ENCODE measurements around the gene PCSK6. TPM values are rescaled to one million over a fixed set of nuclear protein-coding genes. Genes with fewer than 3 reads are reported as not detected.

PCSK6 gene
- total RNA-seq, 1 experiment from 2014 or later = 0.36 TPM

DNA sequence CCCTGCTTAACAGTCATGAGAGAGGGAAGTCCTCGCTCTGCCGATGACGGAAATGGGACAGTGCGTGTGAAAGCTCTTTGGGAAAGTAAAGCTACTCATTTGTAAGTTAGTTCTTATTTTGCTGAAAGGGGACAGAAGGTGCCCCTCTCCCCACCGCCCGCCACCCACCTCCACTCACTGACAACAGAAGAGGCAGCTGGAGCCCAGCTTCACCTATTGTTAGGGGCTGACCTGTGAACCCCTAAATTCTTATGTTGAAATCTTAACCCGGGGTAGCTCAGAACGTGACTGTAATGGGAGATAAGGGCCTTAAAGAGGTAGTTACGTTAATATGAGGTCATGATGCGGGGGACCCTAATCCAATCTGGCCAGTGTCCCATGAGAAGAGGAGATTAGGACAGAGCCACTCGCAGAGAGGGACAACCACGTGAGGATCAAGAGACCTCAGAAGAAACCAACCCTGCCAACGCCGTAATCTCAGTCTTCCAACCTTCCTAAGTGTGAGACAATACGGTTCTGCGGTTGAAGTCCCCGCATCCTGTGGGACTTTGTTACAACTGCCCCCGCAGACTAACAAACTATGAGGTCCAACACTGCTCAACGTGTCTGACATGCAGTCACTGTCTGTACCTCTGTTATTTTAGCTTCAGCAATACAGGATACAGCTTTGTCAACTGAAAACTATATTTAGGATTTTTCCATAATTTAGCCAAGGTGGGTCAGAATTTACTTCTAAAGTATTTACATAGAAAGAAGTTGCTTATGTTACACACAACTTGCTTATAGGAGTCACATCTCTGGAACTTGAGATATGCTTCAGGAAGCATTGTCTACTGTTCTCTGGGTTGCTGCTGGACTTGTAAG is 51.7 kb downstream of the PCSK6 start:
- no peak for DNase-seq
- Histone ChIP-seq H3K27ac (no peak overlapping the region), H3K4me3 (no peak overlapping the region), H3K9me3 (replicated peaks) (no peaks in the 10 kb centered on the region), H3K36me3 (no peaks in the 10 kb centered on the region), H3K27me3 (0 out of 2 replicates have a peak, but pooled peaks cover 3% of the 10 kb centered on the region), H3K4me1 (peaks cover 8% of the 10 kb centered on the region; the same call in 1 of the 2 replicates)

DNA sequence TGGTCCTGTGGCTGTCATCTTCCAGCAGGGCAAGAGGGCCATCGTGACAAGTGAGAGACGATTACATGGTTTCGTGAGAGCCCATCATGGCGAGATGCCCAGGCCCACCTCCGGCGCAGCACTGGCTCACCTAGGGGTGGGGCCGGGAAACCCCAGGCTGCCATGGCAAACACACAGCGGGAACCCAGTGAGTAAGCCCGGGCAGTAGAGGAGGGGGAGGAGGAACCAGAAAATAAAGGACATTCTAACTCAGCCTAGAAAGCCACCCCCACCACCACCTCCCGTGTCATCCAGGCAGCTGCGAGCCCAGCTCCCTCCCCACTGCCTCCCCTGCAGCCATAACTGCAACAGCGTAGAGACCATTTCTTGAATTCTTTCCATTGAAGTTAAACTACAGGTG is 52.3 kb downstream of the PCSK6 start:
- 0 out of 2 replicates have a peak, but pooled peaks cover 3% of the 10 kb centered on the region for H3K27me3 ChIP-seq
- no peaks in the 10 kb centered on the region for H3K9me3 ChIP-seq (replicated peaks)
- no peak overlapping the region for H3K27ac ChIP-seq
- peaks cover 8% of the 10 kb centered on the region; the same call in 1 of the 2 replicates for H3K4me1 ChIP-seq
- no peaks in the 10 kb centered on the region for H3K36me3 ChIP-seq
- H3K4me3 ChIP-seq = no peak overlapping the region
- no peak for DNase-seq

DNA sequence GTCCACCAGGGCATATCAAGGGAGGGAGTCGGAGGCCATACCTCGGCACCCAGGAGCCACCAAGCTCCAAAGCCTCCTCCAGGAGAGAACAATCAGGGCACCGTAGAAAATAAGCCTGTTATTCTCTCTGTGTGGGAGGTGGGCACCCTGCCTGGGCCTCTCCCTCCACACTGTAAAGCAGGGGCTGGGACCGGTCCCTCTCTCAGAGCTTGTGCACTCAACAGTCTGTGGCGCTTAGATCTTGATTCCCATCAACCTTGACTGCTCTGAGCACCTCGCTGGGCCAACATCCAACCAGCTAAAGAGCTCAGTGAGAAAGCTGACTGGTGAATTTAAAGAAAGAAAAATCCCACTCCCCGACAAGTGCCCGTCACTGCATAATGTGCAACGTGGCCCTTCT is 53.0 kb downstream of the PCSK6 start:
- H3K27me3 ChIP-seq = 0 out of 2 replicates have a peak, but pooled peaks cover 3% of the 10 kb centered on the region
- H3K27ac ChIP-seq = no peak overlapping the region
- DNase-seq = no peak

DNA sequence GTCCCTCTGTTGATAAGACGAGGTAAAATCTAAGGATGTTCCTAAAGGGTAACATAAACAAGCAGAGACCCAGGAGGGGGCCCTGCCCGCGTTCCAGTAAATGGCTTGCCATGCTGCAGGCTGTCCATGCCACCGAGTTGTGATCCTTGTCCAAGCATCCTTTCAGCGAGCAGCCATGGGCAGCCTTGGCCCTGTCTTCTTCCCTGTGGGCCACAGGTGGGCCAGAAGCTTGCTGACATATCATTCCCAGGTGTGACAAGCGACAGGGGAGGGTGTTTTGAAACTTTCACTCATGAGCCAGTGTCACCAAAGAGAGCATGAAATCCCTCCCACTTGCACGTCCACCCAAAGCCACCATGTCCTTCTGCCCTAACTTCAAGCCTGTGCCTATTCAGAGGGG is 53.7 kb downstream of the PCSK6 start:
- H3K4me3 ChIP-seq = no peak overlapping the region
- peaks cover 8% of the 10 kb centered on the region; the same call in 1 of the 2 replicates for H3K4me1 ChIP-seq
- H3K36me3 ChIP-seq = no peaks in the 10 kb centered on the region
- H3K9me3 ChIP-seq (replicated peaks) = no peaks in the 10 kb centered on the region
- no peak for DNase-seq
- no peak overlapping the region for H3K27ac ChIP-seq
- H3K27me3 ChIP-seq = 0 out of 2 replicates have a peak, but pooled peaks cover 3% of the 10 kb centered on the region

More for the DNA sequence above, 53.0 kb downstream of the PCSK6 start:
- Histone ChIP-seq H3K4me1 (peaks cover 8% of the 10 kb centered on the region; the same call in 1 of the 2 replicates), H3K9me3 (replicated peaks) (no peaks in the 10 kb centered on the region), H3K36me3 (no peaks in the 10 kb centered on the region), H3K4me3 (no peak overlapping the region)

DNA sequence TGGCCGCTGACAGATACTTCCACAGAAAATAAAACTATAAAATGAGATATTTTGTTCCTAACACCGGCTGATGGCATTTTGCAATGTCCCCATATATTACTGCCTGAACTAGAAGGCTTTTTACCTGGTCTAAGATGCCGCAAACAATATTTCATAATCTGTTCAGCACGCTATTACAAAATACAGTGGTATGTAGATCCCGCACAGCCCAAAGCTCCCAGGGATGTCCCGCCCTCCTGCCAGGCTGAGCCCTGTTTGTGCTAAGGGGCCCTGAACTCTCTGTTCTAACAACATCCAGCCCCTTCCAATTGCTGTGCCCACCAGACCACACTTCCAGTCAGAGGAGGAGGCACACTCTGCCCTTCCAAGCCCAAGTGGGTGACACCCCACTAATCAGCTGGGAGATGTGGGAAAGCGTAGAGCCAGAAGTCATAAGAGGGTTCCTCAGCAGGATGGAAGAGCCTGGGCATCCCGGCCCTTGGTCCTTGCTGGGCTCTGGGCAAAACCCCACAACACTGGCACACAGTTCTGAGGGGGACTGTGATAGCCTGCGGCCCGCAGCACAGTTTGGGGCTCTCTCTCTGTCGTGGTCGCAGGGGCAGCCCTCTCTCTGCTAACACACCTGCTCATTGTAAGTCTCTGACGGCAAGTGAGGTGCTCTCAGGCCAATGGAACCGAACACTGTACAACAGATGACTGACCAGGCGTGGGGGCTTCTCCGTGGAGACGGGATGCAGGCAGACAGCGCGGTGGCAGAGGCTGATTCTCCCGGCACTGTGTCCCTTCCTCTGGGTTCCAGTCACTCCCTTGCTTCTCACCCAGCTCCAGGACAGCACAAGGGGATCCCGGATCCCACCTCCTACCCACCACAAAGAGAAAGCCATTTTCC is 55.2 kb downstream of the PCSK6 start:
- Histone ChIP-seq H3K9me3 (replicated peaks) (no peaks in the 10 kb centered on the region), H3K27me3 (0 out of 2 replicates have a peak, but pooled peaks cover 3% of the 10 kb centered on the region), H3K36me3 (no peaks in the 10 kb centered on the region), H3K4me3 (no peak overlapping the region), H3K27ac (no peak overlapping the region), H3K4me1 (no peaks in the 10 kb centered on the region)
- DNase-seq = no peak

DNA sequence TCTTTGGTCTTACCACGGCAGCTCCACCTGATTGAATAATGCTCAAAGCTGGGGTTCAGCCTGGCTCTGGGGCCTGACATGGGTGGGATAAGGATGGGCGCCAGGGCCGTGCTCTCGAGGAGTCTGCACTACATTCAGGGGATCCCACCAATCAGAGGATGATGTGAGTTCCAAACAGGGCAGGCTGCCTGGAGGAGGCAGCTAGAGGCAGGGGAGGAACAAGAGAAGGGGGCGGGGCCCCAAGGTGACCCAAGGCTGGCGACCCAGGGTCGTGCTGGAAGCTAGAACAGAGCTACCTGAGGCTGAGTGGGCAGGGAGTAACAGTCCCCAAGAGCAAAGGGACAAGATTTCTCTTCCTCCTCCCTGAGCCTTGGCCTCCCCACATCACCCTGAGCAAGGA is 56.1 kb downstream of the PCSK6 start:
- Histone ChIP-seq H3K27ac (no peak overlapping the region), H3K27me3 (0 out of 2 replicates have a peak, but pooled peaks cover 3% of the 10 kb centered on the region), H3K4me1 (no peaks in the 10 kb centered on the region), H3K9me3 (replicated peaks) (no peaks in the 10 kb centered on the region), H3K4me3 (no peak overlapping the region), H3K36me3 (no peaks in the 10 kb centered on the region)
- DNase-seq = no peak

DNA sequence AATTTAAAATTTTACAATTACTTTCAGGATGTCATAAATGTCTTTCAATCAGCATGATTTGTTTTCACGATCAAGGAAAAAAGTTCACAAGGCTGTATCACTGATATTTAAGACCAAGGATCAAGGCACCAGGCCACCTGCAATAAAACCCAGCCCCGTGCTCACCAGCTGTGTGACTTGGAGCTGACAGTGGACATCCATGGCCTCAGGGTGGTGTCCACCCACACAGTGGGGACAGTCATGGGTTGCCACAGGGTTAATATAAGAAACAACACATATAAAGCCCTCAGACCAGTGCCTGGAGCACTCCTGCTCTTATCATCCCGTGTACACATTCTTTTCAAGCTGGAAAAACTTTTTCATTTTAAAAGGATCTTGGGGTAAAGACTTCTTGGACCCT is 56.5 kb downstream of the PCSK6 start:
- Histone ChIP-seq H3K27me3 (0 out of 2 replicates have a peak, but pooled peaks cover 3% of the 10 kb centered on the region), H3K36me3 (no peaks in the 10 kb centered on the region), H3K9me3 (replicated peaks) (no peaks in the 10 kb centered on the region), H3K4me1 (no peaks in the 10 kb centered on the region), H3K4me3 (no peak overlapping the region), H3K27ac (no peak overlapping the region)
- DNase-seq = no peak

DNA sequence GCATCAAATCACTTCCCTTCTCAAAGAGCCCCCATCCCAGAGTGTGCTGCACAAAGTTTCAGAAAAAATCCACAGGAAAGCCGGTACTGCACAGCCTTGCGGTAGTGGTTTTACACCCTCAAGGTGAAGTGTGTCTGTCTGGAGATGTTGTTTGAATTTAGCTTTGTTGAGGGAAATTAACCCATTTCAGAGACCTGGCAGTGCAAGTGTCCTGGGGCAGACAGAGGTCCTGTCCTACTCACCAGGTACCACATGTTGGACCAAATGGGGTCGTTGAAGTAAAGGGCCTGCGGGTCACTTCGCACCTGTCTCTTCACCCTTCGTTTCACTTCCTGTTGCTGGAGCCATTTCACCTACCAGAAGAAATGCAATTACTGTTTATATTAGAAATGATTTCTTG is 57.8 kb downstream of the PCSK6 start:
- no peak overlapping the region for H3K4me3 ChIP-seq
- H3K27ac ChIP-seq = no peak overlapping the region
- H3K36me3 ChIP-seq = no peaks in the 10 kb centered on the region
- no peaks in the 10 kb centered on the region for H3K4me1 ChIP-seq
- 0 out of 2 replicates have a peak, but pooled peaks cover 3% of the 10 kb centered on the region for H3K27me3 ChIP-seq
- H3K9me3 ChIP-seq (replicated peaks) = no peaks in the 10 kb centered on the region
- no peak for DNase-seq

DNA sequence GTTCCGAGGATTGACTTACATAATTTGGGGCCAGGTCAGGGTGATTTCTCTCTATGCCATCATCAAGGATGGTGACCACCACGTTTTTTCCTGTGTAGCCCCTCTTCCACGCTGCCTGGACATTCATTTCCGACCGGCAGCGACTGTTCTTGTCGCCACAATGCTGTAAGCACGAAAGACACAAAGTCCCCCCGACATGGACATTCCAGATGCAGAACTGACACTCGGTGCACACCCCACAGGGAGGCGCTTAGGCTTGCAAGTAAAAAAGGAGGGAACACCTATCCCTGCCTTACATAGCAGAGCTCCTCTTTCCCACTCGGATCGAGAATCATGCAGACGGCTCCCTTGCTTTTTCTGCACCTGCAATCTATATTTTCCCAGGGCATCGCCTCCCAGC is 58.2 kb downstream of the PCSK6 start:
- Histone ChIP-seq H3K36me3 (no peaks in the 10 kb centered on the region), H3K4me1 (no peaks in the 10 kb centered on the region), H3K27me3 (0 out of 2 replicates have a peak, but pooled peaks cover 3% of the 10 kb centered on the region), H3K9me3 (replicated peaks) (no peaks in the 10 kb centered on the region), H3K27ac (no peak overlapping the region), H3K4me3 (no peak overlapping the region)
- DNase-seq = no peak

DNA sequence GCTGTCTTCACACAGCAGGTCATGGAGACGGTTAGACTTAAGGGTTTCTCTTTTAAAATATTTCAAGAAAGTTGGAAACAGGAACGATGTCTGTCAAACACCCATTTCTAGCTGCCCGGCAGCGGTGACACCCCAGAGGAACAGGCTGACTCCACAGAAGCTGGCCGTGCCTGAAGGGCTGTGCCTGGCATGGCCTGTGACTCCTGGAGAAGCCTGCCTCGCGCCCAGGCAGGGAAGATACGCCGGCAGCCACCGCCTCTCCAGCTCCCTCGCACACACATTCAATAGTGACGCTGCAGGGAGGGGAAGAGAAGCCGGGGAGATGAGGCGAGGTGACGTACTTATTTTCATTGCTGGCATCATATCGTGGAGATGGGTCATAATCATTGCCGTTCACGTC is 59.9 kb downstream of the PCSK6 start:
- Histone ChIP-seq H3K4me1 (no peaks in the 10 kb centered on the region), H3K9me3 (replicated peaks) (no peaks in the 10 kb centered on the region), H3K4me3 (no peak overlapping the region), H3K27me3 (0 out of 2 replicates have a peak, but pooled peaks cover 3% of the 10 kb centered on the region), H3K36me3 (no peaks in the 10 kb centered on the region), H3K27ac (no peak overlapping the region)
- DNase-seq = no peak

DNA sequence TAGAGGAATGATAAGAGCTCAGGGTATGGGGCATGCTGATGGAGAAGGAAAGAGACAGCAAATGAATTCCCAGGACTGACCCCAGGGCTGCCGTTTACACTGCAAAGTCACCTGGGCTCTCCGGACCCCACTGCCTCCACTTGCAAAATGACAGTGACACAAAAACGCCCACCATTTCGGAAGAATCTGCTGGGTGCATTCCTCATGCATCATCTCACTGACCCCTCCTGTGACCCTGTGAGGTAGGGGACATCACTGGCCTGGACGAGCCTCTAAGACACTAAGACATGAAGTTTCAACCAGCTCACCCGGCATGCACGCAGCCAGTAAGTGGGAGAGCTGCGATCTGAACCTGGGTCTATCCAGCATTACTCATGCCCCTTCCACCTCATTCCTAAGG is 60.3 kb downstream of the PCSK6 start:
- Histone ChIP-seq H3K27me3 (0 out of 2 replicates have a peak, but pooled peaks cover 3% of the 10 kb centered on the region), H3K27ac (no peak overlapping the region), H3K4me1 (no peaks in the 10 kb centered on the region), H3K36me3 (no peaks in the 10 kb centered on the region), H3K9me3 (replicated peaks) (no peaks in the 10 kb centered on the region), H3K4me3 (no peak overlapping the region)
- no peak for DNase-seq

DNA sequence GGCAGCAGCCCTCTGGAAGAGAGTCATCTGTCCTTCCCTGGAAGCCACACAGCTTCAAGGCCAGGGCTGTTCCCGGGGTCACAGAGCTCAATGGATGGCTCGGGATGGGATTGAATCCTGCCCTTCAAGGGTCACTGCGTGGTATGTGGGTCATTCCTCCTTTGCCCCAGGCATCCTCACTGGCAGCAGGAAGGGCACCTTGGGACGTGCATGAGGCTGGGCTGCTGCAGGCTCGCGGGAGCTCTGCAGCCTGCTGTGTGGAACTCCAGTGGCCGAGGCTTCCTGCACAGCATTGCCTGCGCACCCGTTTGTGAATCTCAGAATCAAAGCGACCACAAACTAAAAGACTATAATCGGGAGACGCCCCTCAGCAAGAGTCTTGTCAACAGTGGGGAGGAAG is 60.7 kb downstream of the PCSK6 start:
- Histone ChIP-seq H3K9me3 (replicated peaks) (no peaks in the 10 kb centered on the region), H3K27ac (no peak overlapping the region), H3K4me1 (no peaks in the 10 kb centered on the region), H3K4me3 (no peak overlapping the region), H3K36me3 (no peaks in the 10 kb centered on the region), H3K27me3 (no peaks in the 10 kb centered on the region)
- no peak for DNase-seq

DNA sequence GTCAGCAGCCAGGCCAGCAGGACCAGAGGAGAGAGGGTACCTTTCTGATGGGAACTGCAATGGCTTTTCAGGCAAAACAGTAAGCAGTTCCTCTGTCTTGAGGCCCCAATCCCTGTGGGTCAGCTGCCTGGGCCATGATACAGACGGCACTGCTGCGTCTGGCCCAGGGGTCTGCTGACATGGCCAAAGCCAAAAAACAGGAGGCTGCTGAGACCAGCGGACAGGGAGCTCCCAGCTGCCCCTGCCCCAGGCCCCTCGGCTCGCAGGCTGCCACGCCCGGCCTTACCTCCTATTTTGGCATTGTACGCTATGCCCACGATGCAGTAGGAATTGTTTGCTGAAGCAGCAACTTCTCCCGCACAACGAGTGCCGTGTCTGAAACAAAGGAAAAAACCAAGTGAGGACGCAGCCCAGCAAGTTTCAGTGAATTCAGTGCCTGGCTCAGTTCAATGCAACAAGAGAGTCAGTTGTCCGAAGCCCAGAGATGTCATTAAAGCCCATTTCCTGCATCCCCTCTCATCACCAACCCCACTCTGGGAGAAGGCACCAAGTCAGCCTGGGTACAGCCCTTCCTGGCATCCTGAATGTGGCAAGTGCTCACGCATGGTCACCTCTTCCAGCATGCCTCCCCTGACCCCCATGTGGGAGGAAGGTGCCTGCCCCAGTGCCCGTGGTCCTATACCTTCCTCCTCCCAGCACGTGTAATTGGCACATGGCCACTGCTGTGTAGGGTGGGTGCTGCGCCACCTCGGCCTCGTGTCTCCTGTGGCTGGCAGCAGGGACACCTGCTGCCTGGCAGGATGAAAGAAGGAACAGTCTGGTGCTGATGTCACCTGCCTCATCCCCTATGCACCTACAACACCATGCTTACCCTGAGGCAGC is 61.7 kb downstream of the PCSK6 start:
- Histone ChIP-seq H3K4me1 (no peaks in the 10 kb centered on the region), H3K27me3 (no peaks in the 10 kb centered on the region), H3K4me3 (no peak overlapping the region), H3K36me3 (no peaks in the 10 kb centered on the region), H3K9me3 (replicated peaks) (no peaks in the 10 kb centered on the region), H3K27ac (no peak overlapping the region)
- no peak for DNase-seq

DNA sequence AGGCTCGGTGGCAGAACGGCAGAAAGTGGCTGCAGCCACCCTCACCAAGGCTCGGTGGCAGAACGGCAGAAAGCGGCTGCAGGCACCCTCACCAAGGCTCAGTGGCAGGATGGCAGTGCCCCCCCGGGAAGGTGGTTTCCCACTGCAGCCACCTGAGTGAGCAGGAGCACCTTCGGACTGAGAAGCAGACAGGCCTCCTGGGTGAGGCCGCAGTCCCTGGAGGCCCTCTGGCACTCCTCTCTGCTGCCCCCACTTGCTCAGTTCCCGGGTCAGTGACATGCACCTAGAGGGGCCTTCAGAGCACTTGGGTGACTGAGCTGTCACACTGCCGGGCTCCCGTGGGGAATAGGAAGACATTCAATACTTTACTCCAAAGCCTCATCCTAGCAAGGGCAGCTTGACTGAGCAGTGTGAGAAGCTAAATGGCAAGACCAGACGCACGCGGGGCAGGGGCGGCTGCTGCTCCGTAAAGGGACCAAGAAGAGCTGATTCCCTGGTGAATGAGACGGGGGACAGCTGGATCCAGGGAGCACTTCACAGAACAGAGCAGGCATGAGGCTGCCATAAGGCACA is 62.7 kb downstream of the PCSK6 start:
- Histone ChIP-seq H3K27ac (no peak overlapping the region), H3K36me3 (no peaks in the 10 kb centered on the region), H3K4me1 (no peaks in the 10 kb centered on the region), H3K4me3 (no peak overlapping the region), H3K27me3 (no peaks in the 10 kb centered on the region), H3K9me3 (replicated peaks) (no peaks in the 10 kb centered on the region)
- DNase-seq = peak in 1 of 2 experiments; percentile 15

Measured in SJCRH30 (cell line).